Activated CD4-positive, alpha-beta memory T cell treated with anti-CD3 and anti-CD28 coated beads, Interleukin-2, amount 10 ng/mL, durations not matched to agents 7 days and 5 days (primary cell): ENCODE measurements around the gene FANCL. TPM values are rescaled to one million over a fixed set of nuclear protein-coding genes. Genes with fewer than 3 reads are reported as not detected.
"Not testable (repeated sequence)": the region's sequence is repeated elsewhere in the genome, so short reads cannot be mapped to it uniquely, and the experiment has no call there.

Source experiments
- CTCF ChIA-PET: fragments of 350-600 bp; sonication (Branson Sonifier 250); formaldehyde crosslinking; loops from one replicate; lab custom pipeline; 2021; ENCODE audit warnings: antibody characterized with exemption, inconsistent platforms; lab: Charles Lee
- POLR2A ChIA-PET: fragments of 350-600 bp; sonication (Branson Sonifier 250); formaldehyde crosslinking; loops from one replicate; lab custom pipeline; 2021; ENCODE audit warnings: antibody characterized with exemption; lab: Charles Lee
- DNase-seq: peaks from one replicate; pipeline ENCODE4 v3.0.0-alpha.2; 2020
- H3K27ac Mint-ChIP-seq: one replicate; pipeline ENCODE4 v1.8.0; 2021; ENCODE audit warnings: mild to moderate bottlenecking, mixed read lengths
- H3K27me3 Mint-ChIP-seq: one replicate; pipeline ENCODE4 v1.8.0; 2021; ENCODE audit warnings: mixed read lengths
- H3K36me3 Mint-ChIP-seq: one replicate; pipeline ENCODE4 v1.8.0; 2021; ENCODE audit warnings: low read depth, mixed read lengths
- H3K4me1 Mint-ChIP-seq: one replicate; pipeline ENCODE4 v1.8.0; 2021; ENCODE audit warnings: mixed read lengths
- H3K4me3 Mint-ChIP-seq: one replicate; pipeline ENCODE4 v1.8.0; 2021; ENCODE audit warnings: mild to moderate bottlenecking, mixed read lengths
- H3K9me3 Mint-ChIP-seq: one replicate; pipeline ENCODE4 v1.8.0; 2021; ENCODE audit warnings: mixed read lengths
- total RNA-seq, 2 experiments: library from RNA; stranded (reverse); gene quantifications; one replicate each; pipeline ENCODE4 v1.2.3, GENCODE V29; 2021

The FANCL gene
- total RNA-seq, 2 experiments from 2014 or later = 15.5 to 19.7 TPM

DNA sequence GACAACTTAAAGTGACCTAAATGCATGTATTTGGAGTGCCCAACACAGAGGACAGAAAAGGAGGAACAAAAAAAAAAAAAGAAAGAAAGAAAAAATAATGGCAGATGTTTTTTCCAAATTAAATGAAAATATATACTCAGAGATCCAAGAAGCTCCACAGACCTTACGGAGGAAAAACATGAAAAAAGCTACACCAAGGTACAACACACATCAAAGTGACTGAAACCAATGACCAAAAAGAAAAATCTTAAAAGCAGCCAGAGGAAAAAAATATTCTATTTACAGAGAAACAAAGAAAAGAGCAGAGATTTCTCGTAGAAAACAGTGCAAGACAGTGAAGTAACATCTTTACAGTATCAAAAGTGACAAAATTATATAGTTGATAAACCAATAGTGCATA, 5.1 kb downstream of the FANCL start:
- H3K4me3 Mint-ChIP-seq = no peak overlapping the region
- no peak for DNase-seq
- H3K27ac Mint-ChIP-seq = no peak overlapping the region
- no peaks in the 10 kb centered on the region for H3K27me3 Mint-ChIP-seq
- ChIA-PET CTCF (no interaction called here), POLR2A (no interaction called here)
- peaks cover 18% of the 10 kb centered on the region for H3K36me3 Mint-ChIP-seq
- peaks cover 37% of the 10 kb centered on the region for H3K4me1 Mint-ChIP-seq
- peaks cover 2% of the 10 kb centered on the region for H3K9me3 Mint-ChIP-seq

DNA sequence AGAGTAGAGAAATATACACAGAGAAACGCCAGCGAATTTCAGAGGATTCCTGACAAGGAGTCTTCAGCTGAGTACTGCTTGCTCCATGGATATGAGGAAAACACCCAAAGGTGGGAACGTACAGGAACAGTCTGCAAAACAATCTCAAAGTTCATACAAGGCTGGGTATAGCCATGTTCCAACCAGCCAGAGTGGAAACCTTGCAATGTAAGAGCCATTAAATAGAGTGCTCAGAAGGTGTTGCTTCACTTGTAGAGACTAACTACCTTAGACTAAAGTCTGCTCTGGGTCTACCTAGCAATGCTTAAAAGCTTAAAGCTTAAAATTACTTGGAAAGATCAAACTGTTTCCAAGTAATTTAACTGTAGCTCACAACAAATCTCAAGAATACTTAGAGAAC, 6.0 kb downstream of the FANCL start:
- peaks cover 2% of the 10 kb centered on the region for H3K9me3 Mint-ChIP-seq
- H3K27ac Mint-ChIP-seq = no peak overlapping the region
- no peak overlapping the region for H3K4me3 Mint-ChIP-seq
- H3K36me3 Mint-ChIP-seq = peaks cover 16% of the 10 kb centered on the region
- ChIA-PET CTCF (no interaction called here), POLR2A (interaction anchor here (0.6 kb wide), 1 partner anchor 68 kb away, joined by 3 read pairs; no protein-coding TSS in a partner anchor)
- DNase-seq = no peak
- H3K27me3 Mint-ChIP-seq = no peaks in the 10 kb centered on the region
- H3K4me1 Mint-ChIP-seq = peaks cover 32% of the 10 kb centered on the region

DNA sequence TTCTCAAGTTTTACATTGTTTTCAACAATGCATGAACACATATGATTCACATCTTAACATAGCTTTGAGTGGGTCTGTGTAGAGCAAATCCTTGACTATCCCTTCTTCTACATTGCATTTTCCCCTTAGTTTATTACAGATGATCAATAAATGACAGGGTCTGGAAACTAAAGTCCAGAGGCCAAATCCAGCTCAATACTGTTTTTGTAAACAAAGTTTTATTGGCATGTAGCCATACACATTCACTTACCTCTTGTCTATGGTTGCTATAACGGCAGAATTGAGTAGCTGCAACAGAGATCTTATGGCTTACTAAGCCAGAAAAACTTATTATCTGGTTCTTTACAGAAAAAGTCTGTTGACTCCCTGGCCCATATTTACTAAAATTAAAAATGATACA, 12.8 kb downstream of the FANCL start:
- H3K9me3 Mint-ChIP-seq = no peaks in the 10 kb centered on the region
- no peaks in the 10 kb centered on the region for H3K27me3 Mint-ChIP-seq
- DNase-seq = no peak

DNA sequence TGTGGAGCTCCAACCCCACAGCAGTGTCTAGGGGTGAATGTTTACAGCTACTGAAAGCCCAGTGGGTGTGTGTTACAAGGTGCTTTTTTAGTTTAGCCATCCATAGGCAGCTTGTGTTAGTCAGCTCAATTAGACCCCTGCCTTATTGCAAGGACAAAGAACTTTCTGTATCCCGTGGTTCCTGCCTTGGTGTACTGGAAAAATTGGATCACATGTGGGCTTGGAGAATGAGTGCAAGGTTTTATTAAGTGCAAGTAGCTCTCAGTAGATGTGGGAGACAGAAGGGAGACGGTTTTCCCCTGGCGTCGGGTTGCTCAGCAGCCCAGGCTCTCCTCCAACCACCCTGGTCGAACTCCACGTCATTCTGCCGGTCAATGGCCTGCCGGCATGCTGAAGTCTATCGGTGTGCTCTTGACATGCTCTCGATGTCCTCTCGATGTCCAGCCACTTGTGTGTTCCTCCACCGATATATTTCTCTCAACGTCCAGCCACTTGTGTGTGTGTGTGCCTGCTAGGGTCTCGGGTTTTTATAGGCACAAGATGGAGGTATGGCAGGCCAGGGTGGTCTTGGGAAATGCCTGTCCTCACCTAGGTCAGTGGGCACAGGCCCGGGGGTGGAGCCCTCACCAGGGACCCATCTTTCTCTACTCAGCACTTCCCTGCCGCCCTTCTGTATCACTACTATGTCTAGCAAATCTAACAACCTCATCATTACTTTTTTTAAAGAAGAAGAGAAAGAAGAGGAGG, 13.8 kb downstream of the FANCL start:
- POLR2A ChIA-PET = no interaction called here
- no peak overlapping the region for H3K27ac Mint-ChIP-seq
- H3K27me3 Mint-ChIP-seq = no peaks in the 10 kb centered on the region
- H3K4me1 Mint-ChIP-seq = peaks cover 1% of the 10 kb centered on the region
- CTCF ChIA-PET = no interaction called here
- DNase-seq = no peak
- H3K36me3 Mint-ChIP-seq = peaks cover 21% of the 10 kb centered on the region
- no peaks in the 10 kb centered on the region for H3K9me3 Mint-ChIP-seq
- no peak overlapping the region for H3K4me3 Mint-ChIP-seq

More for the DNA sequence above, 12.8 kb downstream of the FANCL start:
- Mint-ChIP-seq H3K36me3 (peaks cover 21% of the 10 kb centered on the region), H3K4me1 (peaks cover 1% of the 10 kb centered on the region), H3K4me3 (no peak overlapping the region), H3K27ac (no peak overlapping the region)
- POLR2A ChIA-PET = no interaction called here
- CTCF ChIA-PET = no interaction called here

DNA sequence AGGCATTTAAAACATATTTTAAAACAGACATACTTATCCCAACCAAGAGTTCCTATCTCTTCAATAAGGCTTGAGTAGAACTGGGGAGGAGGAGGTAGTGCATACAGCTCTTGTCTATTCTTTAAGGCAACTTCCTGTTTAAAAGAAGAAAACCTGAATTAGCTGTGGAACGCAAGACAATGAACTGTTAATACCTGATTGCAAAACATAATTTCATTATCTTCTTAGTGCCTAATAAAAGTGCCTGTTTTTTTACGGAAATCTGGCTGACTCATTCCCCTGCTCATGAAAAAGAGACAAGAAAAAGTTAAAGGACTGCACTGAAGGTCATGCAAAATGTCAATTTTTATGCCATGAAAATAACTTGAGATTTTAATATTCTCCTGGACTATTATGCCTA, 19.2 kb downstream of the FANCL start:
- CTCF ChIA-PET = no interaction called here
- POLR2A ChIA-PET = no interaction called here
- no peak for DNase-seq
- Mint-ChIP-seq H3K4me1 (peaks cover 1% of the 10 kb centered on the region), H3K36me3 (peaks cover 22% of the 10 kb centered on the region), H3K27ac (no peak overlapping the region), H3K9me3 (no peaks in the 10 kb centered on the region), H3K4me3 (no peak overlapping the region), H3K27me3 (no peaks in the 10 kb centered on the region)

DNA sequence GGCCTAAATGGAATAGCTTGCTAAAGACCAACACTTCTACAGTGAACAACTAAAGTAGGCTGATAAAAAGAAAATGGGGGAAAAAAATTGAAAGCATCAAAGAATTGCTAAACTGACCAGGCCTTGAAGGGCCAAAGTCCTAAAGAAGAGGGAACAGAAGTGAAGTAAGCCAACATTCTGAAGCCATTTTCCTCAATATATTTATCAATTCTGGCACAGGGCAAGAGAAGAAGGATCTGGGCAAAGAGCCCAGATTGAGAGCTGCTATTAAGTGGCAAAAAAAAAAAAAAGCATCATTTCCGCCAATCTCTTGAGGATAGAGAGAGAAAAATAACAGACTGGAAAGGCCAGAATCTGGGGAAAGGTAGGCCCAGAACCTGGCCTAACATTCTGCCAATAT, 25.7 kb downstream of the FANCL start:
- Mint-ChIP-seq H3K4me1 (no peaks in the 10 kb centered on the region), H3K4me3 (no peak overlapping the region)
- CTCF ChIA-PET = interaction anchor here (0.6 kb wide), 1 partner anchor 568 kb away, joined by 4 read pairs; no protein-coding TSS in a partner anchor

DNA sequence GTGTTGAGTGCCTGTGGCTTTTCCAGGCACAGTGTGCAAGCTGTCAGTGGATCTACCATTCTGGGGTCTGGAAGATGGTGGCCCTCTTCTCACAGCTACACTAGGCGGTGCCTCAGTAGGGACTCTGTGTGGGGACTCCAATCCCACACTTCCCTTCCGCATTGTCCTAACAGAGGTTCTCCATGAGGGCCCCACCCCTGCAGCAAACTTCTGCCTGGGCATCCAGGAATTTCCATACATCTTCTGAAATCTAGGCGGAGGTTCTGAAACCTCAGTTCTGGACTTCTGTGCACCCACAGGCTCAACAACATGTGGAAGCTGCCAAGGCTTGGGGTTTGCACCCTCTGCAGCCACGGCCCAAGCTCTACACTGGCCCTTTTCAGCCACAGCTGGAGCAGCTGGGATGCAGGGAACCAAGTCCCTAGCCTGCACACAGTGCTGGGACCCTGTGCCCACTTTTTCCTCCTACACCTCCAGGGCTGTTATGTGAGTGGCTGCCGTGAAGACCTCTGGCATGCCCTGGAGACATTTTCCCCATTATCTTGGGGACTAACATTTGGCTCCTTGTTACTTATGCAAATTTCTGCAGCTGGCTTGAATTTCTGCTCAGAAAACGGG, 30.1 kb downstream of the FANCL start:
- Mint-ChIP-seq H3K9me3 (peaks cover 20% of the 10 kb centered on the region), H3K36me3 (peaks cover 43% of the 10 kb centered on the region)
- DNase-seq, POLR2A ChIA-PET, H3K4me3 Mint-ChIP-seq, CTCF ChIA-PET, H3K27me3 Mint-ChIP-seq, H3K27ac Mint-ChIP-seq, H3K4me1 Mint-ChIP-seq: not testable (repeated sequence)

More for the DNA sequence above, 25.7 kb downstream of the FANCL start:
- DNase-seq = no peak
- POLR2A ChIA-PET = no interaction called here
- Mint-ChIP-seq H3K27ac (no peak overlapping the region), H3K9me3 (peaks cover 15% of the 10 kb centered on the region), H3K36me3 (peaks cover 61% of the 10 kb centered on the region), H3K27me3 (no peaks in the 10 kb centered on the region)

DNA sequence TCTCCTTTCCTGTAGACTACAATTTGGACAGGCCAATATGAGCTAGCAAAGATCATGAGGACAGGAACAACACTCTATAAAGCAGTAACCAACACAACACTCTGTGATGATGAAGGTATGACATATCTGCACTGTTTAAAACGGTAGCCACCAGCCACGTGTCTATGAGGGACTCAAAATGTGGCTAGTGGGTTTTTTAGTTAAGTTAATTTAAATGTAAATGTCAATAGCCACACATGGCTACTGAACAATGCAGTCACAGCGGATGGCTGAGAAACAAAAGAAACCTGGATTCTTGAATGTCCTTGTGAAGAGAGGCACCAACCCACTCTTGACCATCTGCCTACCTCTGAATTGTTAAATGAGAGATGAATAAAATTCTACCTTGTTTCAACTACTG, 33.9 kb downstream of the FANCL start:
- DNase-seq = no peak
- Mint-ChIP-seq H3K36me3 (peaks cover 29% of the 10 kb centered on the region), H3K4me3 (no peak overlapping the region), H3K27ac (no peak overlapping the region), H3K9me3 (peaks cover 16% of the 10 kb centered on the region), H3K27me3 (no peaks in the 10 kb centered on the region), H3K4me1 (no peaks in the 10 kb centered on the region)
- ChIA-PET CTCF (no interaction called here), POLR2A (no interaction called here)

DNA sequence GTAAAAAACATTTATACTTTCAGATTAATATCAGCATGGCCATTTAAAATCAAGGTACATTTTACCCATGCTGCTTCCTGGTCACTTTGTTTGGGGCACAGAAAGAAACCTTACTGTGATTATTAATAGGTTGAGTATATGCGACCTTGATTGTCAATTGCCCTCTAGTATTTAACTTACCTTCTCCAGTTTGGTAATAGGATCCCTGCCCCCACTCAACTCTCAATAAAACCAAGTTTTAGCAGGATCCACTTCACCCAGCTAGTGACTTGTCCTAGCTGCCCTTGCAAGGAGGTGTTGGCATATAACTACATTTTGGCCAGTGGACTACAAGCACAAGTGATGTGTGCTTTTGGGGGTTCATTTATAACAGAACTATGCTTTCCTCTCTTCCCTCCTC, 34.3 kb downstream of the FANCL start:
- no peaks in the 10 kb centered on the region for H3K27me3 Mint-ChIP-seq
- CTCF ChIA-PET = no interaction called here
- peaks cover 26% of the 10 kb centered on the region for H3K36me3 Mint-ChIP-seq
- POLR2A ChIA-PET = no interaction called here
- no peak overlapping the region for H3K4me3 Mint-ChIP-seq
- H3K4me1 Mint-ChIP-seq = no peaks in the 10 kb centered on the region
- DNase-seq = no peak
- no peak overlapping the region for H3K27ac Mint-ChIP-seq
- peaks cover 11% of the 10 kb centered on the region for H3K9me3 Mint-ChIP-seq

DNA sequence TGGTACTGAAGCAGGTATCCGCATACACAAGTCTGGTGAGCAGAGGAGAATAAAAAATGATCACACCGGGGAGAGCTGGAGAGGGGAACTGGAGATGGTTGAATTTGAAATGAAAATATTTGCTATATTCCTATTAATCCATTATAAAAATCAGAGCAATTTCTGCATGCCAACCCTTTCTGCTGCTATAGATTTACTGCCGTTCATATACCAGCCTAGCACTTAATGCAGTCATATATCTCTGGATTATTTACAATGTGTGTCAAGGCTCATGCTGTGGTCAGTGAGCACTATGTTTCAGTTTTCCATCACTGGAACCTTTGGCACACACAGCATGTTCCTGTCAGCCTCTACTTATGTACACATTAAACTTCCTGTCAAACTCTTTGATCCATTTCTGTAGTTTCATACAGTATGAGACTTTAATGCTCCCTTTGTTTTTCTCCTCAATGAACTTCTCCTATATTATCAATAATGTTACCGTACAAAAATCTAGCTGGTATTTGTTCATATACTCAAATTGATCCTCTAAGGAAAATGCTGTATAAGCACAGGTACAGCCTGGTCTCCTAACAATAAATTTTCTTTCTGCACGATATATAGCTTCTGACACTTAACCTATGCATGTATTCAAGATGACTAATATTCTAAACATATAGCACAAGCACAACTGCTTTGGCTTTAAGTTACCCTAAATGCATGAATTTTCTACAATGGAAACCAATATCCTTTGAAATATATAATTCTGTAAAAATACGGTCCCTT, 36.7 kb downstream of the FANCL start:
- POLR2A ChIA-PET = no interaction called here

DNA sequence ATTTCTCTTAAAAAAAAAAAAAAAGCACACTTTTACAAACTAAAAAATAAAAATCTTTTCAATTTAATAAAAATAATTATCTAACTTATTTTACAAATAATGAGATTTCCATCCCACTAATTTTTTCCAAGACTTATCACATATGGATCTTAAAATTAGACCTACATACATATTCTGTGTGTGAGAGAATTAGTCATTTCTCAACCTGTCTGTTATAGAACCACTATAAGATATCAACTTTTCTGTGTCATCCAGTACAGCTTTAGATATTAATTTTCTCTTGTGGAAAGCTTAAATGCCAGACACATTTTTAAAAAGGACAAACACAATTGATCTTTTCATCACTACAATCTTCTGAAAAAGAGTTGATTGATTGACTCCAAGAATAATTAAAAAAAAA, 38.1 kb downstream of the FANCL start:
- Mint-ChIP-seq H3K9me3 (no peaks in the 10 kb centered on the region), H3K27me3 (no peaks in the 10 kb centered on the region), H3K4me3 (no peak overlapping the region), H3K36me3 (peaks cover 7% of the 10 kb centered on the region), H3K27ac (no peak overlapping the region), H3K4me1 (no peaks in the 10 kb centered on the region)
- DNase-seq = no peak
- ChIA-PET CTCF (no interaction called here), POLR2A (no interaction called here)

More for the DNA sequence above, 36.7 kb downstream of the FANCL start:
- Mint-ChIP-seq H3K27me3 (no peaks in the 10 kb centered on the region), H3K27ac (no peak overlapping the region), H3K9me3 (no peaks in the 10 kb centered on the region), H3K4me3 (no peak overlapping the region), H3K4me1 (no peaks in the 10 kb centered on the region), H3K36me3 (peaks cover 7% of the 10 kb centered on the region)
- CTCF ChIA-PET = no interaction called here
- DNase-seq = no peak

DNA sequence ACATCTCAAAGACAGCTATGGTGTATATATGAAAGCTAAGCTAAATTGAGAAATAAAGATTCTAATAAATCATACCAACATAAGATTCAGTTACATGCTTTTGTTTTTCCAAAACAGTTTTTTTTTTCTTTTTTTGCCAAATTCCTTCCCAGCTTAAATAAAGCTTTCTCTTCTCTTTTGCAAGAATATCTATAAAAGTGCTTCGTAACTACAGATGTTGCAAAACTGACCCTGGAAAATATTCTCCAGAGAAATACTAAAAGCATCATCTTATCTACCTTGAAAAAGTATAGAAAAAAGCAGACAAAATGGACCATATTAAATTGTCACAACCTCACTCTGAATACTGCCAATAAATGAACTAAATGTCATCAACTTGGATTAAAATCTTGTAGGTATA, 38.7 kb downstream of the FANCL start:
- Mint-ChIP-seq H3K27me3 (no peaks in the 10 kb centered on the region), H3K9me3 (no peaks in the 10 kb centered on the region), H3K4me3 (no peak overlapping the region), H3K36me3 (peaks cover 10% of the 10 kb centered on the region), H3K4me1 (no peaks in the 10 kb centered on the region), H3K27ac (no peak overlapping the region)
- no peak for DNase-seq
- CTCF ChIA-PET = interaction anchor here (0.7 kb wide), 1 partner anchor 202 kb away, joined by 5 read pairs; no protein-coding TSS in a partner anchor
- POLR2A ChIA-PET = no interaction called here

DNA sequence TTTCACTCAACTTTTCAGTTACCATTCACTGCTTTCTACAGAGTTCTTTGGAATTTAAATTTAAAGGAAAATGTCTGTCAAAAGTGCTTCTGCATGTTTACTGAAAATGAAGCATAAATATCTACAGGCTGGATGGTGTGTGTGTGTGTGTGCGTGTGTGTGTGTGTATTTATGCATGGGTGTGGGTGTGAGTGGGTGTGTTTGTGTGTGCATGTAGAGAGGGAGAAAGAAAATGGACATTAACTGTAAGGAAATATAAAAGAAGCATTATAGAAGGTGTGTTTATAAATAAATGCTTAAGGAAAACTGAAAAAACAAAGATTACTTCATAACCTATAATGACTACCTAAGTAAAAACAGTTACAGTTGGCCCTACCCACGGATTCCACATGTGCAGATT, 43.2 kb downstream of the FANCL start:
- H3K4me1 Mint-ChIP-seq = no peaks in the 10 kb centered on the region
- POLR2A ChIA-PET = no interaction called here
- H3K36me3 Mint-ChIP-seq = peaks cover 10% of the 10 kb centered on the region
- CTCF ChIA-PET = no interaction called here
- no peak overlapping the region for H3K4me3 Mint-ChIP-seq
- no peaks in the 10 kb centered on the region for H3K9me3 Mint-ChIP-seq
- H3K27me3 Mint-ChIP-seq = no peaks in the 10 kb centered on the region
- DNase-seq = no peak
- no peak overlapping the region for H3K27ac Mint-ChIP-seq
